Cardiac fibroblast (primary cell): Measurements from ENCODE around the gene SLC17A8.
"Not testable (repeated sequence)": the region's sequence is repeated elsewhere in the genome, so short reads cannot be mapped to it uniquely, and the experiment has no call there.

Source experiments
- DNase-seq, 2 donors: peaks; one replicate each; pipeline versions ENCODE4 v3.0.0 to v3.0.0-alpha.2; 2010; ENCODE audit warnings: low read depth in 2 of 2
- H3K4me3 ChIP-seq, 2 donors: replicated peaks in 1 of 2; 1 replicate in 1 of 2; 2 replicates in 1 of 2; pipeline ENCODE4 v1.5.1; 2011; ENCODE audit warnings: low read depth in 2 of 2, low read length in 2 of 2, mild to moderate bottlenecking in 2 of 2, moderate library complexity in 1 of 2
- TF ChIP-seq, protein P1 (sequence below): IDR thresholded peaks from one replicate; pipeline ENCODE4 v1.5.1; 2011; ENCODE audit warnings: low read depth, mild to moderate bottlenecking, low read length, inconsistent platforms

Gene SLC17A8

DNA sequence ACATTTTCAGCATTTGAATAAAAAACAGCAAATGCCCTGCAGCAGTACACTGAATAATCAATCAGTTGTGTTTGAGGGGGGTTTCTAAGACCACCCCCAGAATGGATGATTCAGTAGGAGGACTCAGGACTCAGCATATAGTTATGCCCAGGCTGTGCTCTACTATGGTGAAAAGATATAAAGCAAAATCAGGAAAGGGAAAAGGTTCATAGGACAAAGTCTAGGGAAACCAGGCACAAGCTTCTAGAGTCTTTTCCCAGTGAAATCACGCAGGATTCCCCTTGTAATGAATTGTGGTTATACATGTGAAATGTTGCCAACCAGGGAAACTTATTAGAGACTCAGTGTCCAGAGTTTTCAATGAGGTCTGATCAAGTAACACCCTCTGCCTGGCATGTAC, 25.0 kb upstream of the SLC17A8 start:
- TF ChIP-seq, protein P1, sequence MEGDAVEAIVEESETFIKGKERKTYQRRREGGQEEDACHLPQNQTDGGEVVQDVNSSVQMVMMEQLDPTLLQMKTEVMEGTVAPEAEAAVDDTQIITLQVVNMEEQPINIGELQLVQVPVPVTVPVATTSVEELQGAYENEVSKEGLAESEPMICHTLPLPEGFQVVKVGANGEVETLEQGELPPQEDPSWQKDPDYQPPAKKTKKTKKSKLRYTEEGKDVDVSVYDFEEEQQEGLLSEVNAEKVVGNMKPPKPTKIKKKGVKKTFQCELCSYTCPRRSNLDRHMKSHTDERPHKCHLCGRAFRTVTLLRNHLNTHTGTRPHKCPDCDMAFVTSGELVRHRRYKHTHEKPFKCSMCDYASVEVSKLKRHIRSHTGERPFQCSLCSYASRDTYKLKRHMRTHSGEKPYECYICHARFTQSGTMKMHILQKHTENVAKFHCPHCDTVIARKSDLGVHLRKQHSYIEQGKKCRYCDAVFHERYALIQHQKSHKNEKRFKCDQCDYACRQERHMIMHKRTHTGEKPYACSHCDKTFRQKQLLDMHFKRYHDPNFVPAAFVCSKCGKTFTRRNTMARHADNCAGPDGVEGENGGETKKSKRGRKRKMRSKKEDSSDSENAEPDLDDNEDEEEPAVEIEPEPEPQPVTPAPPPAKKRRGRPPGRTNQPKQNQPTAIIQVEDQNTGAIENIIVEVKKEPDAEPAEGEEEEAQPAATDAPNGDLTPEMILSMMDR, result no peak
- DNase-seq, result no peak
- H3K4me3 ChIP-seq, result no peak overlapping the region

DNA sequence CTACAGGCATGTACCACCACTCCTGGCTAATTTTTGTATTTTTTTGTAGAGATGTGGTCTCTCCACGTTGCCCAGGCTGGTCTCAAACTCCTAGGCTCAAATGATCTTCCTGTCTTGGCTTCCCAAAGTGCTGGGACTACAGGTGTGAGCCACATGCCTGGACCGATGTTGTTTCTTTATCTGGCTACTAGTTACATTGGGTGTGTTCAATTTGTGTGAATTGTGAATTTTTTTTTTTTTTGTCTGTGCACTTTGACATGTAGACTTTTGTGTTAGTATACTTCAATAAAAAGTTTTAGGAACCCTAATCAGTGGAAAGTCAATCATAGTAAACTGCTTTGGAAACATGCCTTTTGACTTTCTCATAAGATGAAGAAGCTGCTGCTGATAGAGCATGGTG, 24.0 kb upstream of the SLC17A8 start:
- DNase-seq, result no peak
- TF ChIP-seq, protein P1, result no peak
- no peak overlapping the region for H3K4me3 ChIP-seq

DNA sequence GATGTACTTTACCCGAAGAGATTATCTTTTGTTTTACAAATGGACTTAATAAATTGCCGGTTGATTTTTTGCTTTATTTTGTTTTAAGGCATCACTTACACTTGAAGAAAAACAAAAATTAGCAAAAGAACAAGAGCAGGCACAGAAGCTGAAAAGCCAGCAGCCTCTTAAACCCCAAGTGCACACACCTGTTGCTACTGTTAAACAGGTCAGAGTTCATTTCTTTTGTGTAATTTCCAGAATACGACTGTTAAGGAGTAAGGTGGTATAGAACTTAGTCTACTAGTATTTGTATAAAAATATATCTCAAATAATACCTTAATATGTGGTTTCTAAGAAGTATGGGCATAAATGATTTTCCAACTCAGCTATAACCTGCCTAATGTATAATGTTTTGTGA, 19.6 kb upstream of the SLC17A8 start:
- no peak overlapping the region for H3K4me3 ChIP-seq
- TF ChIP-seq, protein P1, result no peak
- no peak for DNase-seq

DNA sequence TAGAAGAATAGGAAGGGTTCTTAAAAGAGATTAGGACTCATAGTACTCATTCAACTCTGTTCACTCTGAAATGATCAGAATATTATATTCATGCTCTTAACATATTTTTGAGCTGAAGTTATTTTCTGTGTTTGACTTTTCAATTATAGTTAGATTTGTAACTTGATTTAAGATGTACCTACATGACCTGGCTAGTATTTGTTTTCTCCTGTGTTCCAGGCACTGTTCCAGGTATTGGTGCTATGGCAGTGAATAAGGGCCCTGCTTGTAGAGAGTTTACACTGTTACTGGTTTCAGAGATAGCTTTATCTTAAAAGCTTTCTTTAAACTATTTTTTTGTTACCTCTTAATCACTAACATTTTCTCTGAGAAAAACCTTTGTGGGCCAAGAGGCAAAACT, 19.1 kb upstream of the SLC17A8 start:
- TF ChIP-seq, protein P1, result no peak
- H3K4me3 ChIP-seq, result no peak overlapping the region
- no peak for DNase-seq

DNA sequence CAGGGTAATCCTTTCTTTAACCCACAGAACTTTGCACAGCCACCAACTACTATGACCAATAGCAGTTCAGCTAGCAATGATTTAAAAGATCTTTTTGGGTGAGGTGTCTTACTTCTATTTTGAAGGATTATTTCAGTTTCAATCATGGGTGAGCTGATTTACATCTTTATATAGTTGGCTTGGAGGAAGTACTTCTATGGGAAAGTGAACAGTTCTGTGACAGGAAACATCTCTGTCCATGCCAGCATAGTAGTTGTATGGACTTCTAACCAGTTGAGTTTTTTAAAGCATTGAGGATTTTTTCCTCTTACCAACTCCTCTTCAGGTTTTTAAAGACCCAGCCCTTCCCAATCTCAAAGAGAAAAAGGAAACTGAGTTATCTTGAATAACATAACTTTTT, 17.8 kb upstream of the SLC17A8 start:
- DNase-seq, result no peak
- no peak overlapping the region for H3K4me3 ChIP-seq
- TF ChIP-seq, protein P1, result no peak

DNA sequence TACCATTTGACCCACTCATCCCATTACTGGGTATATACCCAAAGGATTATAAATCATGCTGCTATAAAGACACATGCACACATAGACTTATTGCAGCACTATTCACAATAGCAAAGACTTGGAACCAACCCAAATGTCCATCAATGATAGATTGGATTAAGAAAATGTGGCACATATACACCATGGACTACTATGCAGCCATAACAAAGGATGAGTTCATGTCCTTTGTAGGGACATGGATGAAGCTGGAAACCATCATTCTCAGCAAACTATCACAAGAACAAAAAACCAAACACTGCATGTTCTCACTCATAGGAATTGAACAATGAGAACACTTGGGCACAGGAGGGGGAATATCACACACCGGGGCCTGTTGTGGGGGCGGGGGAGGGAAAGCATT, 14.0 kb upstream of the SLC17A8 start:
- not testable (repeated sequence) for H3K4me3 ChIP-seq, DNase-seq

DNA sequence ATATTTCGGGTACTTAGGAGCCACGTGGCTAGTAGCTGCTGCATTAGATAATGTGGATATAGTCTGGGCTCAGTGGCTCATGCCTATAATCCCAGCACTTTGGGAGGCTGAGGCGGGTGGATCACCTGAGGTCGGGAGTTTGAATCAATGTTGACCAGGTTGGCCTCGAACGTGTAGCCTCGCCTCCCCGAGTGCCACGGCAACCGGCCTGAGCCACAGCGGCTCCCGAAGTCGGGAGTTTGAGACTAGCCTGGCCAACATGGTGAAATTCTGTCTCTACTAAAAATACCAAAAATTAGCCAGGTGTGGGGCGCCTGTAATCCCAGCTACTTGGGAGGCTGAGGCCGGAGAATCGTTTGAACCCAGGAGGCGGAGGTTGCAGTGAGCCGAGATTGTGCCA, 12.5 kb upstream of the SLC17A8 start:
- not testable (repeated sequence) for H3K4me3 ChIP-seq, DNase-seq

DNA sequence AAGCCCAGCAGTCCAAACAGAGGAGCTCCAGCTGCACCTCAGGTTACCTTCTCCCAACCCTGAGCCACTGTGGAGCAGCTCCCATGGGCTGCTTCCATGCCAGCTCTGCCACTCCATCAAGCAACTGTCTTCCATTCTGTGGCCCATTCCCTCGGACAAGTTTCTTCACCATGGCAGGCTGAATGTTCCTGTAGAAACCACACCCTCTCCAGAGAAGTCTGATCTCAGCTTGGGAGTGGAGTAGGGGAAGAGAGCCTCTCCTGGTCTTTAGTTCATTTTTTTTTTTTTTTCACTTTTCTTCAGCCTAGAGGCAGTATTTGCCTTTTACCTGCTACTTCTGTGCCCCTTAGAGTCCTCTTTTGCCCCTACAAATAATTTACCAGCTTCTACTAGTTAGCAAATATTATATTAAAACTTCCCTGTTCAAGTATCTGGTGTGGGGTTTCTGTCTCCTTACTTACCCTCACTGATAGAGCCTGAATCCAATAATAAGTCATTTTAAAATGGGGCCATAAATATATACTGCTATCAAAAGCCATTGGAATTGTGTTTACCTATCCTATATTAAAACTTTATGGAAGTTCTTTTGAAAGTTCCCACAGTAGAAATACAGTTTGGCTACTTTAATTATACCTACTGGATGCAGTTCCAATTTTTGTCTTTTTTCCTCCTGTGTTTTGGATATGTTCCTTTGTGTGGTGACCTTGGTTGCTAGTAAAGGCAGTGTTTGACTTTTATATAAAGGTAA, 11.7 kb upstream of the SLC17A8 start:
- DNase-seq, result no peak
- TF ChIP-seq, protein P1, result no peak
- H3K4me3 ChIP-seq, result no peak overlapping the region
